Measurements from ENCODE around the gene PDE4B.
"Not testable (repeated sequence)": the region's sequence is repeated elsewhere in the genome, so short reads cannot be mapped to it uniquely, and the experiment has no call there.

PDE4B gene

DNA sequence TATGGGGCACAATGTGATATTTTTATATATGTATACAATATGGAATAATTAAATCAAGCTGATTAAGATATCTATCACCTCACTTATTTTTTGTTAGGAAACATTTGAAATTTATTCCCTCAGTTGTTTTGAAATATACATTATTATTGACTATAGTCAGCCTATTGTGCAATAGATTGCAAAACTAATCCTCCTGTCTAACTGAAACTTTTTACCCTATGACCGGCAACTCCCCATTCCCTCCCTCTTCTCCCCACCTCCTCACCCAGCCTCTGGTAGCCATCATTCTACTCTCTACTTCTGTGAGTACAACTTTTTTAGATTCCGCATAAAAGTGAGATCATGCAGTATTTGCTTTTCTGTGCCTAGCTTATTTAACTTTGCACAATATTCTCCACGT, 623.6 kb downstream of the PDE4B start:
- no peaks in the 10 kb centered on the region for H3K27me3 ChIP-seq (ENCODE audit: insufficient read depth, low read length, poor library complexity, severe bottlenecking)
- no peaks in the 10 kb centered on the region for H3F3A ChIP-seq (ENCODE audit: low read depth)
- no peak overlapping the region for H3K9ac ChIP-seq (ENCODE audit: low read depth, low read length, poor library complexity, severe bottlenecking)
- TF ChIP-seq CTCF (conservative IDR thresholded peaks at IDR 0.05; ENCODE audit: low read length) = no peak
- TF ChIP-seq EZH2phosphoT487 (IDR thresholded peaks at IDR 0.05; ENCODE audit: borderline replicate concordance) = no peak
- H3K4me3 ChIP-seq (ENCODE audit: low read length, poor library complexity, severe bottlenecking) = no peak overlapping the region
- H2AFZ ChIP-seq (ENCODE audit: low read length) = no peak overlapping the region
- no peak overlapping the region for H3K4me2 ChIP-seq (ENCODE audit: low read depth, low read length, poor library complexity, severe bottlenecking)
- peaks cover 27% of the 10 kb centered on the region for H3K4me1 ChIP-seq (ENCODE audit: insufficient read depth, low read length, poor library complexity, severe bottlenecking)
- H3K79me2 ChIP-seq (ENCODE audit: insufficient read depth, low read length) = no peaks in the 10 kb centered on the region
- no peaks in the 10 kb centered on the region for H3K9me2 ChIP-seq (replicated peaks; ENCODE audit: low read depth, low read length)
- no peaks in the 10 kb centered on the region for H4K20me1 ChIP-seq (ENCODE audit: insufficient read depth, low read length, poor library complexity, severe bottlenecking)
- peaks cover 22% of the 10 kb centered on the region; the same call in 1 of the 2 replicates for H3K9me3 ChIP-seq (ENCODE audit: insufficient read depth, low read depth, low read length)
- no peaks in the 10 kb centered on the region for H3K36me3 ChIP-seq (ENCODE audit: insufficient read depth, low read length)

GRCh38 chr1:66418021-66418420, 625.3 kb downstream of the PDE4B start:
- Histone ChIP-seq H3K4me2 (ENCODE audit: low read depth, low read length, poor library complexity, severe bottlenecking) (no peak overlapping the region), H3K27me3 (ENCODE audit: insufficient read depth, low read length, poor library complexity, severe bottlenecking) (no peaks in the 10 kb centered on the region)

DNA sequence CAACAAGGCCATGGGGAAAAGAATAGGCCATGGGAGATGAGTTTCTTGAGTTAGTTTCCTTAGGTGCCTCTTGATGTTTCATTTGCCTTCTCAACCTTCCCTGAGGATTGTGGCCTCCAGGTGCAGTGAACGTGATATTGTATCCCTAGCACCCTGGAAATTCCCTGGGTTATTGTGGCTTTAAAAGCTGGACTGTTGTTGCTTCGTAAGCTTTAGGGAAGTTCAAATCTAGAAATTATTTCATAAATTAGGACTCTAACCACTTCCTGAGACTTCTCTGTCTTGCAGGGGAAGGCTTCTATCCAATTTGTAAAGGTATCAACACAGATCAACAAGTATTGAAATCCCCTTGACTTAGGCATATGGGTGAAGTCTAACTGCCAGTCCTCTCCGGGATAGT, 627.5 kb downstream of the PDE4B start:
- not testable (repeated sequence) for H2AFZ ChIP-seq (ENCODE audit: low read length); H3K79me2 ChIP-seq (ENCODE audit: insufficient read depth, low read length); H3K4me1 ChIP-seq (ENCODE audit: insufficient read depth, low read length, poor library complexity, severe bottlenecking); H3K4me3 ChIP-seq (ENCODE audit: low read length, poor library complexity, severe bottlenecking); H3F3A ChIP-seq (ENCODE audit: low read depth); H3K4me2 ChIP-seq (ENCODE audit: low read depth, low read length, poor library complexity, severe bottlenecking); H3K9ac ChIP-seq (ENCODE audit: low read depth, low read length, poor library complexity, severe bottlenecking); H3K36me3 ChIP-seq (ENCODE audit: insufficient read depth, low read length); H4K20me1 ChIP-seq (ENCODE audit: insufficient read depth, low read length, poor library complexity, severe bottlenecking); H3K9me2 ChIP-seq (replicated peaks; ENCODE audit: low read depth, low read length); H3K27me3 ChIP-seq (ENCODE audit: insufficient read depth, low read length, poor library complexity, severe bottlenecking)
- H3K9me3 ChIP-seq (ENCODE audit: insufficient read depth, low read depth, low read length) = peaks cover 22% of the 10 kb centered on the region; the same call in 1 of the 2 replicates

More at GRCh38 chr1:66418021-66418420, 625.3 kb downstream of the PDE4B start:
- Histone ChIP-seq H2AFZ (ENCODE audit: low read length) (no peak overlapping the region), H3K36me3 (ENCODE audit: insufficient read depth, low read length) (no peaks in the 10 kb centered on the region), H3K9me3 (ENCODE audit: insufficient read depth, low read depth, low read length) (peaks cover 22% of the 10 kb centered on the region; the same call in 1 of the 2 replicates), H3K4me3 (ENCODE audit: low read length, poor library complexity, severe bottlenecking) (no peak overlapping the region), H3K9ac (ENCODE audit: low read depth, low read length, poor library complexity, severe bottlenecking) (no peak overlapping the region), H3K79me2 (ENCODE audit: insufficient read depth, low read length) (no peaks in the 10 kb centered on the region), H3K9me2 (replicated peaks; ENCODE audit: low read depth, low read length) (no peaks in the 10 kb centered on the region), H3F3A (ENCODE audit: low read depth) (no peaks in the 10 kb centered on the region), H4K20me1 (ENCODE audit: insufficient read depth, low read length, poor library complexity, severe bottlenecking) (no peaks in the 10 kb centered on the region), H3K4me1 (ENCODE audit: insufficient read depth, low read length, poor library complexity, severe bottlenecking) (peaks cover 12% of the 10 kb centered on the region)
- TF ChIP-seq CTCF (conservative IDR thresholded peaks at IDR 0.05; ENCODE audit: low read length) = no peak
- TF ChIP-seq EZH2phosphoT487 (IDR thresholded peaks at IDR 0.05; ENCODE audit: borderline replicate concordance) = no peak

- H4K20me1 ChIP-seq (ENCODE audit: insufficient read depth, low read length, poor library complexity, severe bottlenecking); H3K9ac ChIP-seq (ENCODE audit: low read depth, low read length, poor library complexity, severe bottlenecking); H3K4me1 ChIP-seq (ENCODE audit: insufficient read depth, low read length, poor library complexity, severe bottlenecking); H3F3A ChIP-seq (ENCODE audit: low read depth); H3K36me3 ChIP-seq (ENCODE audit: insufficient read depth, low read length); H3K4me2 ChIP-seq (ENCODE audit: low read depth, low read length, poor library complexity, severe bottlenecking); H3K79me2 ChIP-seq (ENCODE audit: insufficient read depth, low read length); H2AFZ ChIP-seq (ENCODE audit: low read length); H3K27me3 ChIP-seq (ENCODE audit: insufficient read depth, low read length, poor library complexity, severe bottlenecking); H3K9me2 ChIP-seq (replicated peaks; ENCODE audit: low read depth, low read length); H3K4me3 ChIP-seq (ENCODE audit: low read length, poor library complexity, severe bottlenecking): not testable (repeated sequence)
- peaks cover 22% of the 10 kb centered on the region; the same call in 1 of the 2 replicates for H3K9me3 ChIP-seq (ENCODE audit: insufficient read depth, low read depth, low read length)
Observed at GRCh38 chr1:66420906-66421305, 628.2 kb downstream of the PDE4B start.

Measured in Loucy (cell line).